CD4-positive, alpha-beta T cell treated with Interleukin-12 subunit alpha and Interleukin-12 subunit beta, for 1 hour (primary cell): Measurements from ENCODE around the gene SLC22A7.
"Not testable (repeated sequence)": the region's sequence is repeated elsewhere in the genome, so short reads cannot be mapped to it uniquely, and the experiment has no call there.

ENCODE experiments used
- DNase-seq: peaks from one replicate; pipeline ENCODE4 v3.0.0-alpha.2; 2020

The SLC22A7 gene

DNA sequence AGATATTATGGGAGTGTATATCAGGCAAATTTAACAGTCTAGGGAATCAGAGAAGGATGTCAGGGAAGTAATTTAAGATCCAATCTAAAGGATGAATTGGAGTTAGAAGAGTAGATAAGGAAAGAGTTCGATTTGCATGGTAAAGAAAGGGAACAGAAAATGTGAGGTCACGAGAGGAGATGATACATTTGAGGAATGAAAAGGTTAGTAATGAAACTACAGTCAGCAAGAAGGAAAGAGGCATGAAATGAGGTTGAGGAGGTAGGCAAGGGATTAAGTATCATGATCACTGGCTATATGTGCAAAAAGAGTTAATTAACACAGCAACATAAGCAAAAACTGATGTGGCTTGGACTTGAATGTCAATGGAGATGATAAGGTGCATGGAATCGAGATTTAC, 49.0 kb downstream of the SLC22A7 start:
- no peak for DNase-seq

DNA sequence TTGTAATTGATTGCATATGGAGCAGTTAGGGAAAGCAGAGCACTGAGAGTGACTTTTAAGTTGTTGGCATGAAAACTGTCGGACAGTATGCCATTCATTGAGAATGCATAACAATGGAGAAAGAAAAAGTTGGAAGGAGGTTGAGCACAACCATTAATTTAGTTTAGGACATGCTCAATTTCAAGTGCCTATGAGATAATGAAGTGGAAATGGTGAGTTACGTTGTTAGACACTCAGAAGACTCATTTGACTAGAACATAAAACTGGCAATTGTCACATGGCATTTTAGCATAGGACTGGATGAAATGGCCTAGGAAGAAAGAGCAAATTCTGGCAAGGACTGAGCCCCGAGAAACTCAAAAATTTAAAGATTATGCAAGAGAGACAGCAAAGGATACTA, 49.4 kb downstream of the SLC22A7 start:
- DNase-seq, result no peak

DNA sequence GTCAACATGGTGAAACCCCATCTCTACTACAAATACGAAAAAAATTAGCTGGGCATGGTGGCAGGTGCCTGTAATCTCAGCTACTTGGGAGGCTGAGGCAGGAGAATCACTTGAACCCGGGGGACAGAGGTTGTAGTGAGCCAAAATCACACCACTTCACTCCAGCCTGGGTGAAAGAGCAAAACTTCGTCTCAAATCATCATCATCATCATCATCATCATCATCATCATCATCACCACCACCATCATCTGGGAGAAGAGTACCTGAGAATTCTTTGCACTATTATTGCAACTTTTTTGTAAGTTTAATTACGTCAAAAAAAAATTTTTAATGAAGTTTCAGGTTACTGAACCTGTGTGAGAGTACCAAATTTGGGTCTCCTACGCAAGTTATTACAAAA, 53.9 kb downstream of the SLC22A7 start:
- DNase-seq, result not testable (repeated sequence)
